Activated CD4-positive, alpha-beta T cell treated with anti-CD3 and anti-CD28 coated beads, Interleukin-2, amount 10 ng/mL, durations not matched to agents 7 days and 5 days (primary cell): Measurements from ENCODE around the gene TTC7B. TPM values are rescaled to one million over a fixed set of nuclear protein-coding genes. Genes with fewer than 3 reads are reported as not detected.

Experiments used
- CTCF ChIA-PET: fragments of 350-600 bp; sonication (Branson Sonifier 250); formaldehyde crosslinking; loops from one replicate; lab custom pipeline; 2021; ENCODE audit warnings: antibody characterized with exemption; lab: Charles Lee
- POLR2A ChIA-PET: fragments of 350-600 bp; sonication (Branson Sonifier 250); formaldehyde crosslinking; loops from one replicate; lab custom pipeline; 2021; ENCODE audit warnings: antibody characterized with exemption; lab: Charles Lee
- DNase-seq: peaks from one replicate; pipeline ENCODE4 v3.0.0-alpha.2; 2020
- H3K27ac Mint-ChIP-seq: one replicate; pipeline ENCODE4 v1.8.0; 2021; ENCODE audit warnings: mild to moderate bottlenecking, moderate library complexity, mixed read lengths
- H3K27me3 Mint-ChIP-seq: one replicate; pipeline ENCODE4 v1.8.0; 2021; ENCODE audit warnings: mixed read lengths
- H3K36me3 Mint-ChIP-seq: one replicate; pipeline ENCODE4 v1.8.0; 2021; ENCODE audit warnings: low read depth, mixed read lengths
- H3K4me1 Mint-ChIP-seq: one replicate; pipeline ENCODE4 v1.8.0; 2021; ENCODE audit warnings: mixed read lengths
- H3K4me3 Mint-ChIP-seq: one replicate; pipeline ENCODE4 v1.8.0; 2021; ENCODE audit warnings: mild to moderate bottlenecking, moderate library complexity, mixed read lengths
- H3K9me3 Mint-ChIP-seq: one replicate; pipeline ENCODE4 v1.8.0; 2021; ENCODE audit warnings: mixed read lengths
- total RNA-seq, 2 experiments: library from RNA; stranded (reverse); gene quantifications; one replicate each; pipeline ENCODE4 v1.2.3, GENCODE V29; 2021

The TTC7B gene
- total RNA-seq, 2 experiments from 2014 or later, result 2.7 to 2.9 TPM

DNA sequence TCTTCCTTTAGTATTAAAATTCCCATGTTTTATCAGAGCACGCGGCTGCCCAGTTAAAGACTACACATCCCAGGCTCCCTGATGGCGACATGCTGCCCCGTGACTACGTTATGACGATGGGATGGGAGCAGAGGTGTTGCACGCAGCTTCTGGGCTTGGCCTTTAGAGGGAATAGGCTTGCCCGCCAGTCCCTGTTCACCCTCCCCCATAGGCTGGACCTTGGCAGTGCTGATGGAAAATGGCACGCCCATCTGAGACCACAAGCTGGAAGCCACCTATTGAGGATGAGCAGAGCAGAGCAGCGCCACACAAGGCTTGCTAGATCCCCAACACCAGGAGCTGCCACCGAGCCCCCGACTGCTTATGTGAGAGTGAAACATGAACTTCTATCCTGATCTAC is 24.7 kb downstream of the TTC7B start:
- no peaks in the 10 kb centered on the region for H3K4me1 Mint-ChIP-seq
- CTCF ChIA-PET, result no interaction called here
- POLR2A ChIA-PET, result no interaction called here

DNA sequence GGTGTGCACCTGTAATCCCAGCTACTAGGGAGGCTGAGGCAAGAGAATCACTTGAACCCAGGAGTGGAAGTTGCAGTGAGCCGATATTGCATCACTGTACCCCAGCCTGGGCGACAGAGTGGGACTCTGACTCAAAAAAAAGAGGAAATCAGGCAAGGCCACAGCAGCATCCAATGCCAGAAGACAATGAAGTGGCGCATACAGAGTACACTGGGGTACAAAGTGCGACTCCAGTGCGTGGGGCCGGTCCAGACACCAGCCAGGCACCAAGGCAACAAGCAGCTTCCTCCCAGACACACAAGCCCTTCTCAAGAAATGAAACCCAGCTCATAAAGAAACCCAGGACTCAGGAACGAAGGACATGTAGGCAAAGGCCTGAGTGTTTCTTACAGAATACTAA is 28.2 kb downstream of the TTC7B start:
- no peaks in the 10 kb centered on the region for H3K27me3 Mint-ChIP-seq
- H3K4me3 Mint-ChIP-seq, result no peak overlapping the region
- ChIA-PET CTCF (interaction anchor here (1.4 kb wide), 1 partner anchor 29 kb away, joined by 3 read pairs; no protein-coding TSS in a partner anchor), POLR2A (no interaction called here)
- no peak overlapping the region for H3K27ac Mint-ChIP-seq
- no peaks in the 10 kb centered on the region for H3K4me1 Mint-ChIP-seq
- H3K36me3 Mint-ChIP-seq, result no peaks in the 10 kb centered on the region
- H3K9me3 Mint-ChIP-seq, result no peaks in the 10 kb centered on the region
- DNase-seq, result no peak

More for the DNA sequence above, 24.7 kb downstream of the TTC7B start:
- no peaks in the 10 kb centered on the region for H3K27me3 Mint-ChIP-seq
- H3K4me3 Mint-ChIP-seq, result no peak overlapping the region
- no peak for DNase-seq
- no peaks in the 10 kb centered on the region for H3K36me3 Mint-ChIP-seq
- H3K9me3 Mint-ChIP-seq, result no peaks in the 10 kb centered on the region
- H3K27ac Mint-ChIP-seq, result no peak overlapping the region

DNA sequence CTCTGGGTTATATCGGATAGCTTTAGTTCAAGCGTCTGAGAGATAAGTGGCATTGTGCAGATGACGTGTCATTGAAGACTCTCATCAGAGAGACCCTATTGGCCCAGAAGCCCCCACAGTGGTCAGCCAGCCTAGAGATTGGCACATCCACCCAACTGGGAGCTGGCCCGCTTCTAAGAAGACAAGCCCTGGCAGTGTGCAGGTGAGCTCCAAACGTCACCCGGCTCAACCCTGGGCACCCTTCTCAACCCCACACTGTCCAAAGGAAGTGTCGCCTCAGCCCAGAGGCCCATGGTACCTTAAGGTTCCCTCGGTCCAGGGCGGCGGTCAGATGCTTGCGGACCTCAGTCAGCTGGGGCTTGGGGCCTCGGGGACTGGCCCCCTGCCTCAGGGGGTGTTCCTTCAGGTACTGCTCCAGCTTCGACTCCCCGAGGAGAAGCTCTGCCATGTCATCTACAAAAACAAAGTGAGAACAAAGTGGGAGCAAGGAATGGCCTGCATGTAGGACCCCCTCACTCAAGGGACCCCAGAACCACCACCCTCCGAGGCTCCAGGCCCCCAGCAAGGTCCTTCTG is 30.3 kb downstream of the TTC7B start:
- Mint-ChIP-seq H3K27ac (no peak overlapping the region), H3K36me3 (no peaks in the 10 kb centered on the region), H3K4me3 (no peak overlapping the region), H3K9me3 (no peaks in the 10 kb centered on the region), H3K27me3 (no peaks in the 10 kb centered on the region), H3K4me1 (no peaks in the 10 kb centered on the region)
- CTCF ChIA-PET, result interaction anchor here (0.6 kb wide), 1 partner anchor 459 kb away, joined by 4 read pairs; the partner anchor contains the start of gene GPR68
- POLR2A ChIA-PET, result no interaction called here
- DNase-seq, result no peak

DNA sequence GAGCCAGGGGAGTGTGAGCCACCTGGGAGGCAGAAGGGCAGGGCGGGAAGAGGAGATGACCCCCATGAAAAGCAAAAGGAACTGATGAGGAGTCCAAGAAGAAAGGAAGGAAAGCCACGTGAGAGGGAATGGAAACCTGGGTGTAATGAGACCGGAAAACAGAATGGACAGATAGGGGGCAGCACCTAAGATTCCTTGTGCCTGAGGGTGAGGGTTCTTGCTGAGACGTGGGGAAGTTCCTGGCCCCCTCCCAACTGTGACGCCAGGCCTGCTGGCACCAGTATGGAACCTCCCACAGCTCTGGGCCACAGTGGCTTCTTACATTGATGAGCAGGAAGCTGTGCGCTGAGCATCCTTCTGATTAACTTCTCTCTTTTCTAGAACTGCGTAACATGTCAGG is 30.8 kb downstream of the TTC7B start:
- ChIA-PET CTCF (no interaction called here), POLR2A (no interaction called here)
- H3K4me1 Mint-ChIP-seq, result no peaks in the 10 kb centered on the region
- H3K27ac Mint-ChIP-seq, result no peak overlapping the region
- no peaks in the 10 kb centered on the region for H3K27me3 Mint-ChIP-seq
- no peaks in the 10 kb centered on the region for H3K9me3 Mint-ChIP-seq
- H3K4me3 Mint-ChIP-seq, result no peak overlapping the region
- H3K36me3 Mint-ChIP-seq, result no peaks in the 10 kb centered on the region
- DNase-seq, result no peak

DNA sequence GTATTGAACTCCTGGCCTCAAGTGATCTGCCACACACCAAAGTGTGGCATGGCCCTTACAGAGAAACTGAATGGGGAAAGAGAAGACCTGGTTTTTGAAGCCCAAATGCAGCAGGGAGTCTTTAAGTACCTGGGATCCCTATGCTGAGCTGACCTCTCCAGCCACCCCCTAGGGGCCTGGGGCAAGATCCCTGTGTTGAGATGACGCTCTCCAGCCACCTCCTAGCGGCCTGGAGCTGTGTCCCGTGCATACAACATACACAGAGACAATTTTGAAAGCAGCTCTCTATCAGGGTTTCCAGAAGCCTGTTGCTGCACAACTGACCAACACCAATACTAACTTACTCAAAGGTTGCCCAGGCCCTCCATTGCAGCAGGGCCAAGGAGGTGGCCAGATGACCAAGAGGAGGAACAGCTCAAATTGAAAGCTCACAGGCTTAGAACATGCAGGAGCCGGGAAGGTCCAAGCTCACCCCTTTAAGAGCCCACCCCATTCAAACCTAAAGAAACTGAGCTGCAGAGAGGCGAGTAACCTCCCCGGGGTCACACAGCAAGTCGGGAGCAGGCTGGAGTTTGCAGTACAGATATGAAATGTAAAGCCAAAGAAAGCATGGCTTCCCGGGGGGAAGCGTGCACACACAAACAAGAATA is 31.5 kb downstream of the TTC7B start:
- no peak for DNase-seq
- POLR2A ChIA-PET, result no interaction called here
- H3K4me3 Mint-ChIP-seq, result no peak overlapping the region
- no peaks in the 10 kb centered on the region for H3K36me3 Mint-ChIP-seq
- no peaks in the 10 kb centered on the region for H3K27me3 Mint-ChIP-seq
- no peak overlapping the region for H3K27ac Mint-ChIP-seq
- no peaks in the 10 kb centered on the region for H3K9me3 Mint-ChIP-seq
- CTCF ChIA-PET, result interaction anchor here (2.5 to 3.9 kb wide), 2 partner anchors 11 to 25 kb away, joined by 11 to 15 read pairs; no protein-coding TSS in a partner anchor
- no peaks in the 10 kb centered on the region for H3K4me1 Mint-ChIP-seq

DNA sequence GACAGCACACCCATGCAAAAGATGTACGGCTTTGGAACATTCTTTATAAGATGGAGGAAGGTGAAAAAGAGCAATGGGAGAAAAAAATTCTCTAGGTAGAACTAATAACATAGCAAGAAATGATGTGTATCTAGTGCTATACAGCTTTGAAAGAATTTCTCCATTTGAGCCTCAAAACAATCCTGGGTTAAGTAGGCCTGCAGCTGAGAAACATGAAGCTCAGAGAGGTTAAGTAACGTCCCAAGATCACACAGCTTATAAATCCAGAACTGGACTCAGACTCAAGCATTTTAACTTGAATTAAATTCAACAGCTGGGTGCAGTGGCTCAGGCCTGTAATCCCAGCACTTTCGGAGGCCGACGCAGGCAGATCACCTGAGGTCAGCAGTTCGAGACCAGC is 32.9 kb downstream of the TTC7B start:
- H3K9me3 Mint-ChIP-seq, result no peaks in the 10 kb centered on the region
- ChIA-PET CTCF (interaction anchor here (1.0 to 3.9 kb wide), 4 partner anchors 12 to 33 kb away, joined by 3 to 15 read pairs (median 7); partner anchors contain the start of gene TTC7B), POLR2A (no interaction called here)
- no peaks in the 10 kb centered on the region for H3K36me3 Mint-ChIP-seq
- H3K4me1 Mint-ChIP-seq, result no peaks in the 10 kb centered on the region
- no peak for DNase-seq
- H3K4me3 Mint-ChIP-seq, result no peak overlapping the region
- no peak overlapping the region for H3K27ac Mint-ChIP-seq
- H3K27me3 Mint-ChIP-seq, result no peaks in the 10 kb centered on the region

DNA sequence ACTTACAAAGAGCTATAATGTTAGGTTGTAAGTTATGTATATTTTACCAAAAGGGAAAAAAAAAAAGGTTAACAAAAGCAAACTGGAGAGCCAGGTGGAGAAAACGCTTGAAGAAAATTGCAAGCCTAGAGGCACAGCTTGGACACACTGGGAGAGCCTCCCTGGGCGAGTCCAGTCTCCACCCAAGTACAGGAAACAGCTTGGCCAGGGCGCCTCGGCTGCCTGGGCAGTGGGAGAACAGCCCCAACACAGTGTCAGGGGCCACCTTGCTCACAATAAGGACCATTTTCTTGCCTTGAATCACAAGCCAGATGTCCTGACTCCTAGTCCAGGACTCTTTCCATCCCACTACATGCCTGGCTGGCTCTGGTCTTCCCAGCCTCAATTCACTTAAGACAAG is 33.3 kb downstream of the TTC7B start:
- DNase-seq, result no peak
- H3K4me1 Mint-ChIP-seq, result no peaks in the 10 kb centered on the region
- no peak overlapping the region for H3K27ac Mint-ChIP-seq
- no peaks in the 10 kb centered on the region for H3K27me3 Mint-ChIP-seq
- POLR2A ChIA-PET, result no interaction called here
- H3K4me3 Mint-ChIP-seq, result no peak overlapping the region
- H3K9me3 Mint-ChIP-seq, result no peaks in the 10 kb centered on the region
- H3K36me3 Mint-ChIP-seq, result no peaks in the 10 kb centered on the region
- CTCF ChIA-PET, result interaction anchor here (1.0 to 3.9 kb wide), 4 partner anchors 13 to 34 kb away, joined by 3 to 15 read pairs (median 7); partner anchors contain the start of gene TTC7B

DNA sequence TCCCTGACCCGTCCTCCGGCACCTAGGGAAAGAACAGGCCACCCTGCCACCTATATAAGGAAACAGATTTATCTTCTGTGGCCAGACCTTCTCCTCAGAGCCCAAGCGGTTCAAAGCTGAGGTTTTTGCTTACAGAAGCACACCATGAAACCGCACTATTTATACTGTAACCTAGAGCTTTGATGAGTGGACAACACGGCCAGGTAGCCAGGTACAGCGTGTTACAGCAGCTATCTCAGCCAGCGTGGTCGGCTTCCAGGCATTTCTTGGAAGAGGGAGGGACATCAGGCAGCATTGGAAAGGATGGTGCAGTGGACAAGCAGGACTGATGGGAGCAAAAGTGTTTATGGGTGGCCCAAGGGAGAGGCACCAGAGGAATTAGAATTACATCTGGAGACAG is 34.4 kb downstream of the TTC7B start:
- CTCF ChIA-PET, result interaction anchor here (3.9 kb wide), 1 partner anchor 22 kb away, joined by 15 read pairs; no protein-coding TSS in a partner anchor
- DNase-seq, result no peak
- no peaks in the 10 kb centered on the region for H3K9me3 Mint-ChIP-seq
- no peaks in the 10 kb centered on the region for H3K36me3 Mint-ChIP-seq
- no peak overlapping the region for H3K4me3 Mint-ChIP-seq
- H3K4me1 Mint-ChIP-seq, result no peaks in the 10 kb centered on the region
- H3K27ac Mint-ChIP-seq, result no peak overlapping the region
- no peaks in the 10 kb centered on the region for H3K27me3 Mint-ChIP-seq
- POLR2A ChIA-PET, result no interaction called here

DNA sequence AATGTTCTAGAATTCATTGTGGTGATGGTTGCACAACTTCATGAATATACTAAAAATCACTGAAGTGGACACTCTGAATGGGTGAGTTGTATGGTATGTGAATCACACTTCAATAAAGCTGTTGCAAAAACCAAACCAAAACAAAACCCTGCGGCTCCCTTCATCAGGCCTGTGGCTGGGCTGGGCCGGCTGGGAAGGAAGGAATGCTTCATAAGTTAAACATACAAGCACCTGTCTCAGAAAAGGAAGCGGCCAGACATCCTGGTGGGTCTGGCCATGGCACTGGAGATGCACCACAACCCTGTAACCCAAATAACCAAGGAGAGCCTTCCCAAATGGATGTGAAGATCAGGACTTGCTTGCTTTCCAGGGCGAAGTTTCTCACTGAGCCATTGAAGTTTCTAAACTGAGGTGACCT is 34.9 kb downstream of the TTC7B start:
- Mint-ChIP-seq H3K36me3 (no peaks in the 10 kb centered on the region), H3K27me3 (no peaks in the 10 kb centered on the region), H3K4me1 (no peaks in the 10 kb centered on the region), H3K4me3 (no peak overlapping the region), H3K27ac (no peak overlapping the region), H3K9me3 (no peaks in the 10 kb centered on the region)
- ChIA-PET CTCF (interaction anchor here (3.9 kb wide), 1 partner anchor 22 kb away, joined by 15 read pairs; no protein-coding TSS in a partner anchor), POLR2A (no interaction called here)
- no peak for DNase-seq

DNA sequence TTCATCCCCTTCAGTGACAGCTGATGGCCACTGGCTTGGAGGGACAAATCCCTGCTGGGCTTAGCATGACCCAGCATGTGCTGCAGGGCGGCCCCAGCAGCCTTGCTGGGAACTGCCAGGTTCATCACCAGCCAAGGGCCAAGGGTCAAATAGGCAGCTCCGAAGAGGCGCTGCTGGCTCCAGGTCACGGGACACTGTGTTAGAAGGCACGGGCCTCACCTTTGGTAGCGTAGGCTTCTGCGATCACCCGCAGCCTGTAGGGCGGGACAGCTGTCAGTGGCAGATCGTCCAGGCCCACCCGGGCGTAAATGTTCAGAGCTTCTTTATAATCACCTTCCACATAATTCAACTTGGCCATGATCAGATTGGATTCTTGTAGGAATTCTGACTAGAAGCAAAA is 35.7 kb downstream of the TTC7B start:
- DNase-seq, result no peak
- H3K27me3 Mint-ChIP-seq, result no peaks in the 10 kb centered on the region
- no peaks in the 10 kb centered on the region for H3K4me1 Mint-ChIP-seq
- POLR2A ChIA-PET, result no interaction called here
- H3K36me3 Mint-ChIP-seq, result no peaks in the 10 kb centered on the region
- CTCF ChIA-PET, result no interaction called here
- no peak overlapping the region for H3K4me3 Mint-ChIP-seq
- H3K27ac Mint-ChIP-seq, result no peak overlapping the region
- H3K9me3 Mint-ChIP-seq, result no peaks in the 10 kb centered on the region

DNA sequence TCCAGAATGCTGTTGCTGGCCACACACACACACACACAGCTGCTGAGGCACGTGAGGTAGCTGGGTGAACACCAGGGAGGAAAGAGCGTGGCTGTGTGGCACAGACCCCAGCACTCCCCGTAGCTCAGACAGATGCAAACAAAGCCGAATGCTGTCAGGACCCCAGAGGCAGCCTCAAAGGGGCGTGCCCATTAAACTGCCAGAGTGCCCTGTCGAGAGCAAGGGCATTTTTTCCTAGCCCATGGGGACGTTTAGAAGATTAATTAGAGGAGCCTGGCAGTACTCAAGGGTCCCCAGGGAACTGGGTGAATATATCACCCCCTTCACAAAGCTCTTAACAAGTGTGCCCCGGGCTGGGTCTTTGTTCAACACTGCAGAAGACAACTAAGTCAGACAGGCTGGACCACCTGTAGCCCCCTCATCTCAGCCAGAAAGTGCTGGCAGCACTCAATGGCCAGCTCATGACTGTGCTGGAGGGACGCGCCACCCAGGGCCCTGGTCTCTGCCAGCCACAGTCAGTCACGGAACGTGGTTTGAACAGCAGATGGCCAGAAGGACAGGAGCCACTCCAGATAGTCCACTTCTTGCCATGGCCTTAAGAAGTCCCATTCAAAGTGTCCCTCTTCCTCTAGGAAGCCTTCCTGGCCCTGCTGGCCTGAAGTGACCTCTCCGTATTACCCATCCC is 37.5 kb downstream of the TTC7B start:
- no peaks in the 10 kb centered on the region for H3K4me1 Mint-ChIP-seq
- no peak overlapping the region for H3K27ac Mint-ChIP-seq
- H3K9me3 Mint-ChIP-seq, result no peaks in the 10 kb centered on the region
- no peak for DNase-seq
- ChIA-PET CTCF (interaction anchor here (1.1 to 1.3 kb wide), 3 partner anchors 11 to 28 kb away, joined by 3 to 4 read pairs (median 3); no protein-coding TSS in a partner anchor), POLR2A (no interaction called here)
- no peak overlapping the region for H3K4me3 Mint-ChIP-seq
- H3K36me3 Mint-ChIP-seq, result no peaks in the 10 kb centered on the region
- no peaks in the 10 kb centered on the region for H3K27me3 Mint-ChIP-seq

DNA sequence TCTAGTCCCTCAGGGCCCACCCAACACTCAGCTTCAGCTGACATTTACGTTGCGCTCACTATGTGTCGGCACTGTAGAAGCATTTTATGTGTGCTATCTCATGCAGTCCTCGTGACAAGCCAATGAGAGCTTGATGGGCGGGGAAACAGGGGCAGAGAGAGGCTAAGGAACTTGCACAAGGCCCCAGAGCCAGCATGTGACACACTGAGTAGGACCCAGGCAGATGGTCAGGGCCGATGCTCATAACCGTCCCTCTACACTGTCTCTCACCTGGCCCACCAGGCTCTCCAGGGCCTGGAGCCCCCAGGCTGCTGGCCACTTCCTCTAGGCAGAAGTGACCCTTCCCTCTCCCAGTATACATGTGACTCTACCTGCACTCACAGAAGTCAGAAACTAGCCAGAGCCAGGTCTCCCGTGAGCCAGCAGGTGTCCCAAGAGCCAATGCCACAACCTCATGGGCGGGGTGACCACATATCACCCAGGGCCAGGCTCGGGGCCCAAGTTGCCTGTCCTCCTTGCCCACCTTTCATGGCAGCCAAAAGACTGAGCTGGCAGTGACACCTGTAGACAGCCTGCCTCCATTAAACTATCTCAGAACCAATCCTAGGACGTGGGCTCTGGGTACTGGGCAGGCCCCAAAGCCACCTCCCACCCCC is 38.3 kb downstream of the TTC7B start:
- H3K4me3 Mint-ChIP-seq, result no peak overlapping the region
- ChIA-PET POLR2A (no interaction called here), CTCF (interaction anchor here (1.1 to 1.3 kb wide), 3 partner anchors 12 to 27 kb away, joined by 3 to 4 read pairs (median 3); no protein-coding TSS in a partner anchor)
- no peaks in the 10 kb centered on the region for H3K36me3 Mint-ChIP-seq
- H3K4me1 Mint-ChIP-seq, result no peaks in the 10 kb centered on the region
- no peak for DNase-seq
- no peaks in the 10 kb centered on the region for H3K27me3 Mint-ChIP-seq
- no peak overlapping the region for H3K27ac Mint-ChIP-seq
- H3K9me3 Mint-ChIP-seq, result no peaks in the 10 kb centered on the region
